T-helper 1 cell treated with Interleukin-12 subunit alpha and Interleukin-12 subunit beta and Interleukin-4 antibody, amounts not matched to agents 30 μg/mL and 1 μg/mL, for 36 hours (primary cell): Measurements from ENCODE around the gene SUV39H1.
"Not testable (repeated sequence)": the region's sequence is repeated elsewhere in the genome, so short reads cannot be mapped to it uniquely, and the experiment has no call there.

Experiments
- H3K27ac Mint-ChIP-seq: one replicate; pipeline ENCODE4 v1.8.0; 2021; ENCODE audit warnings: mild to moderate bottlenecking, mixed read lengths
- H3K27me3 Mint-ChIP-seq: one replicate; pipeline ENCODE4 v1.8.0; 2021; ENCODE audit warnings: low read depth, mixed read lengths
- H3K36me3 Mint-ChIP-seq: one replicate; pipeline ENCODE4 v1.8.0; 2021; ENCODE audit warnings: low read depth, mixed read lengths
- H3K4me1 Mint-ChIP-seq: one replicate; pipeline ENCODE4 v1.8.0; 2021; ENCODE audit warnings: low read depth, mixed read lengths
- H3K4me3 Mint-ChIP-seq: one replicate; pipeline ENCODE4 v1.8.0; 2021; ENCODE audit warnings: mild to moderate bottlenecking, moderate library complexity, mixed read lengths
- H3K9me3 Mint-ChIP-seq: one replicate; pipeline ENCODE4 v1.8.0; 2021; ENCODE audit warnings: mixed read lengths

SUV39H1 gene, protein sequence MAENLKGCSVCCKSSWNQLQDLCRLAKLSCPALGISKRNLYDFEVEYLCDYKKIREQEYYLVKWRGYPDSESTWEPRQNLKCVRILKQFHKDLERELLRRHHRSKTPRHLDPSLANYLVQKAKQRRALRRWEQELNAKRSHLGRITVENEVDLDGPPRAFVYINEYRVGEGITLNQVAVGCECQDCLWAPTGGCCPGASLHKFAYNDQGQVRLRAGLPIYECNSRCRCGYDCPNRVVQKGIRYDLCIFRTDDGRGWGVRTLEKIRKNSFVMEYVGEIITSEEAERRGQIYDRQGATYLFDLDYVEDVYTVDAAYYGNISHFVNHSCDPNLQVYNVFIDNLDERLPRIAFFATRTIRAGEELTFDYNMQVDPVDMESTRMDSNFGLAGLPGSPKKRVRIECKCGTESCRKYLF

GRCh38 chrX:48696301-48696908, at the start of gene SUV39H1:
TSS of gene SUV39H1 (plus strand) at chrX:48696734. CDS start at chrX:48696785, 51 bp downstream.
- H3K36me3 Mint-ChIP-seq = peaks cover 18% of the 10 kb centered on the region
- no peaks in the 10 kb centered on the region for H3K27me3 Mint-ChIP-seq
- H3K27ac Mint-ChIP-seq = peak within 1 kb of the TSS; percentile 95
- no peaks in the 10 kb centered on the region for H3K9me3 Mint-ChIP-seq
- H3K4me1 Mint-ChIP-seq = peaks cover 19% of the 10 kb centered on the region
- peak within 1 kb of the TSS; percentile 89 for H3K4me3 Mint-ChIP-seq

DNA sequence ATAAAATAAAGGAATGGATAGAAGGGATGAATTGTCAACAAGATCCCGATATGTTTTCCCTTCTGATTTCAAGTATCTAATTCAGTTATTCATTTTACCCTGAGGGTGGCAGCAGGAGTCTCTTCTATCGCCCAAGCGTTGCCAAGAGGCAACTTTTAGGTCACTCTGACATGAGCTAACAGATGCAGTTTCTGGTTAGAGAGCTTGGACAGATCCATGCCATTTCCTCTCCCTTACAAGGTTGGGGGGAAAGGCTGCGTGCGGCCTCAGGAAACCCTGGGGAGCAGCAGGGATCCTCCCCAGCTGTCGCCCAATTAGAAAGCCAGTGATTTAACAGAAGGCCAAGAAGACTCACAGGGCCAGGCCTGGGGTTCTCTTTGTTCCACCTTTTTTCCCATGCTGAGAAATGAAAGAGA, 48.2 kb upstream of the SUV39H1 start:
- no peak overlapping the region for H3K4me3 Mint-ChIP-seq
- no peaks in the 10 kb centered on the region for H3K27me3 Mint-ChIP-seq
- no peaks in the 10 kb centered on the region for H3K9me3 Mint-ChIP-seq
- H3K36me3 Mint-ChIP-seq = no peaks in the 10 kb centered on the region
- H3K27ac Mint-ChIP-seq = no peak overlapping the region
- H3K4me1 Mint-ChIP-seq = peaks cover 5% of the 10 kb centered on the region

GRCh38 chrX:48649102-48649501, 47.4 kb upstream of the SUV39H1 start:
- no peak overlapping the region for H3K27ac Mint-ChIP-seq
- H3K4me3 Mint-ChIP-seq = no peak overlapping the region
- no peaks in the 10 kb centered on the region for H3K36me3 Mint-ChIP-seq
- peaks cover 5% of the 10 kb centered on the region for H3K4me1 Mint-ChIP-seq
- H3K27me3 Mint-ChIP-seq = peaks cover 4% of the 10 kb centered on the region
- no peaks in the 10 kb centered on the region for H3K9me3 Mint-ChIP-seq

GRCh38 chrX:48652055-48652579, 44.4 kb upstream of the SUV39H1 start:
- H3K27me3 Mint-ChIP-seq, H3K36me3 Mint-ChIP-seq, H3K9me3 Mint-ChIP-seq, H3K27ac Mint-ChIP-seq, H3K4me3 Mint-ChIP-seq, H3K4me1 Mint-ChIP-seq: not testable (repeated sequence)

DNA sequence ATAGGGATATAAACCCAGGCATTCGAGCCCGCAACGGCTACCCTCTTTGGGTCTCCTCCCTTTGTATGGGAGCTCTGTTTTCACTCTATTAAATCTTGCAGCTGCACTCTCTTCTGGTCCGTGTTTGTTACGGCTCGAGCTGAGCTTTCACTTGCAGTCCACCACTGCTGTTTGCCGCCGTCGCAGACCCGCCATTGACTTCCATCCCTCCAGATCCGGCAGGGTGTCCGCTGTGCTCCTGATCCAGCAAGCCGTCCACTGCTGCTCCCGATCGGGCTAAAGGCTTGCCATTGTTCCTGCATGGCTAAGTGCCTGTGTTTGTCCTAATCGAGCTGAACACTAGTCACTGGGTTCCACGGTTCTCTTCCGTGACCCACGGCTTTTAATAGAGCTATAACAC, 41.8 kb upstream of the SUV39H1 start:
- H3K9me3 Mint-ChIP-seq, H3K4me3 Mint-ChIP-seq, H3K27me3 Mint-ChIP-seq, H3K27ac Mint-ChIP-seq, H3K36me3 Mint-ChIP-seq, H3K4me1 Mint-ChIP-seq: not testable (repeated sequence)

GRCh38 chrX:48659686-48660085, 36.8 kb upstream of the SUV39H1 start:
- not testable (repeated sequence) for H3K4me1 Mint-ChIP-seq, H3K9me3 Mint-ChIP-seq, H3K36me3 Mint-ChIP-seq, H3K27me3 Mint-ChIP-seq, H3K4me3 Mint-ChIP-seq, H3K27ac Mint-ChIP-seq

GRCh38 chrX:48663241-48663640, 33.3 kb upstream of the SUV39H1 start:
- no peak overlapping the region for H3K27ac Mint-ChIP-seq
- H3K9me3 Mint-ChIP-seq = no peaks in the 10 kb centered on the region
- no peaks in the 10 kb centered on the region for H3K27me3 Mint-ChIP-seq
- H3K4me1 Mint-ChIP-seq = peaks cover 6% of the 10 kb centered on the region
- no peaks in the 10 kb centered on the region for H3K36me3 Mint-ChIP-seq
- H3K4me3 Mint-ChIP-seq = no peak overlapping the region

DNA sequence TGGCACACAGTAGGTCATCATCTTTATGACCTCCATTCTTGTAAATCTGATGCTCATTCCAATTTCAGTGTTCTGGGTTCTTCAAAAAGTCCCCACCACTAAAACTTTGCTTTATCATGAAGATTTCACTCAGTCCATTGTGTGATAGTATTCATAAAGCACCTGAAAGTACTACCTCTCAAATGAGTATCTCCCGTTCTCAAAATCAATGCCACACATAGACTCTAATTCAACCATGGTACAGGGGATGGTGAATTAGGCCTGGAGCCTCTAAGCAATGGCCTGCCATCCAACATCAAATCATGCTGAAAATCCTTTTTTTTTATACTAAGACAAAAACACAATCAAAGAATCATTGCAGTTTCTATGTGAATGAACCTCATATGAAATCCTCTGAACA, 32.4 kb upstream of the SUV39H1 start:
- H3K36me3 Mint-ChIP-seq = no peaks in the 10 kb centered on the region
- H3K4me1 Mint-ChIP-seq = peaks cover 6% of the 10 kb centered on the region
- H3K27ac Mint-ChIP-seq = no peak overlapping the region
- H3K27me3 Mint-ChIP-seq = no peaks in the 10 kb centered on the region
- no peak overlapping the region for H3K4me3 Mint-ChIP-seq
- no peaks in the 10 kb centered on the region for H3K9me3 Mint-ChIP-seq

DNA sequence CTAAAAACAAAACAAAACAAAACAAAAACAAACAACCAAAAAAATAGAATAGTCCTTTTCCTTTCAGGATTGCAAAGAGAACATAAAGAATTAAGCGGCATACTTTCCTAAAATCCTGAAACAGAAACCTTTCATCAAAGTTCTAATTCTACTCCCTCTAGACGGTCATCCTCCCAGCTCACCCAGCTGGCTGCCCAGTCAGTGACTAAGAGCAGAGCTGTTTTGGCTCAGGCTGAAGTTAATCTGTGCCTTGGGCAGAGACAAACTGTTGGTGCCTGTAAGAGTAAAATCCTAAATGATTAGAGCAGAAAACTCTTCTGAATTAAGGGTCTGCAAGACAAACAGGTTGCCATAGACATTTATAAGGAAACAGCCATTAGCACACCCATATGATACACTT, 30.5 kb upstream of the SUV39H1 start:
- no peaks in the 10 kb centered on the region for H3K27me3 Mint-ChIP-seq
- no peak overlapping the region for H3K27ac Mint-ChIP-seq
- H3K4me1 Mint-ChIP-seq = peaks cover 5% of the 10 kb centered on the region
- no peak overlapping the region for H3K4me3 Mint-ChIP-seq
- H3K9me3 Mint-ChIP-seq = no peaks in the 10 kb centered on the region
- no peaks in the 10 kb centered on the region for H3K36me3 Mint-ChIP-seq

DNA sequence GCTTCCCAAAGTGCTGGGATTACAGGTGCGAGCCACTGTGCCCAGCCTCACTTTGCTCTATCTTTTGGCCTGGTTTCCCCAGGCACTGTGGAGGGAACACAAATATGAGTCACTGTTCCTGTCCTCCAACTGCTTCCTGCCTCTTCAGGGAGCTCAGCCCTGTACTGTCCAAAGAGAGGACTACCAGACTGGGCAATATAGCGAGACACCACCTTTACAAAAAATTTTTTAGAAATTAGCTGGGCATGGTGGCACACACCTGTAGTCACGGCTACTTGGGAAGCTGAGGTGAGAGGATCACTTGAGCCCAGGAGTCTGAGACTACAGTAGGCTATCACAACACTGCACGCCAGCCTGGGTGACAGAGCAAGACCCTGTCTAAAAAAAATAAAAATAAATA, 29.9 kb upstream of the SUV39H1 start:
- Mint-ChIP-seq H3K4me1 (no peaks in the 10 kb centered on the region), H3K4me3 (no peak overlapping the region), H3K27ac (no peak overlapping the region), H3K36me3 (no peaks in the 10 kb centered on the region), H3K27me3 (no peaks in the 10 kb centered on the region), H3K9me3 (no peaks in the 10 kb centered on the region)

GRCh38 chrX:48667509-48667908, 29.0 kb upstream of the SUV39H1 start:
- H3K4me1 Mint-ChIP-seq = no peaks in the 10 kb centered on the region
- no peaks in the 10 kb centered on the region for H3K9me3 Mint-ChIP-seq
- H3K27me3 Mint-ChIP-seq = no peaks in the 10 kb centered on the region
- H3K4me3 Mint-ChIP-seq = no peak overlapping the region
- H3K27ac Mint-ChIP-seq = no peak overlapping the region
- no peaks in the 10 kb centered on the region for H3K36me3 Mint-ChIP-seq

DNA sequence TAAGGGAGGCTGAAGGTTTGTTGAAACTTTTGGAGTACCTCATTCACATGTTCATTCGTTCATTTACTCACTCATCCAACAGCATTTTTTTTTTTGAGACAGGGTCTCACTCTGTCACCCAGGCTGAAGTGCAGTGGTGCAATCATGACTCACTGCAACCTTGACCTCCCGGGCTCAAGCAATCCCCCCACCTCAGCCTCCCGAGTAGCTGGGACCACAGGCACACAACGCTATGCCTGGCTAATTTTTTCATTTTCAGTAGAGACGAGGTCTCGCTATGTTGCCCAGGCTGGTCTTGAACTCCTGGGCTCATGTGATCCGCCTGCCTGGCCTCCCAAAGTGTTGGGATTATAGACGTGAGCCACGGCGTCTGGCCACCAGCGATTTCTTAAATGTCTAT, 28.3 kb upstream of the SUV39H1 start:
- not testable (repeated sequence) for H3K4me3 Mint-ChIP-seq, H3K27ac Mint-ChIP-seq, H3K27me3 Mint-ChIP-seq, H3K36me3 Mint-ChIP-seq, H3K4me1 Mint-ChIP-seq, H3K9me3 Mint-ChIP-seq

- peak overlapping the region; percentile 88 for H3K27ac Mint-ChIP-seq
- H3K27me3 Mint-ChIP-seq = no peaks in the 10 kb centered on the region
- peaks cover 11% of the 10 kb centered on the region for H3K4me1 Mint-ChIP-seq
- H3K36me3 Mint-ChIP-seq = no peaks in the 10 kb centered on the region
- H3K9me3 Mint-ChIP-seq = no peaks in the 10 kb centered on the region
- H3K4me3 Mint-ChIP-seq = peak overlapping the region; percentile 91
Observed at GRCh38 chrX:48676106-48676892, 20.2 kb upstream of the SUV39H1 start.

DNA sequence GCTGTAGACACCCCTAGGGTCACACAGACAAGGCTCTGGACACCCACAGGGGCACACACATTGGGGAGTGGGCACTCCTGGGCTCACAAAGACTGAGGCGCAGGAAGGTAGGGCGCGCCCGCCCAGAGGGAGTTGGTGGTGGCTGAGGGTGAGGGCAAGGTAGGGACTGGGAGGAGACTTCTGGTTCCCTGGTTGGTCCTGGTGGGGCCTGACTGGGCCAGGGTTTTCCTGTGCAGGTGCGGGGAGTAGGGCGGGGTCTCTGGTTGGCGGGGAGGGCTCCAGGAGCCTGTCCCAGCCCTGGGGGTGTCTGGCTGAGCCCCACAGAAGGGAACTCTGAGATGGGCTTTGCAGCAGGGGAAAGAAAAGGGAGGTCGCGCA, 19.7 kb upstream of the SUV39H1 start:
- H3K36me3 Mint-ChIP-seq = no peaks in the 10 kb centered on the region
- peak overlapping the region; percentile 91 for H3K4me3 Mint-ChIP-seq
- H3K9me3 Mint-ChIP-seq = no peaks in the 10 kb centered on the region
- peaks cover 11% of the 10 kb centered on the region for H3K4me1 Mint-ChIP-seq
- no peaks in the 10 kb centered on the region for H3K27me3 Mint-ChIP-seq
- H3K27ac Mint-ChIP-seq = peak overlapping the region; percentile 86

DNA sequence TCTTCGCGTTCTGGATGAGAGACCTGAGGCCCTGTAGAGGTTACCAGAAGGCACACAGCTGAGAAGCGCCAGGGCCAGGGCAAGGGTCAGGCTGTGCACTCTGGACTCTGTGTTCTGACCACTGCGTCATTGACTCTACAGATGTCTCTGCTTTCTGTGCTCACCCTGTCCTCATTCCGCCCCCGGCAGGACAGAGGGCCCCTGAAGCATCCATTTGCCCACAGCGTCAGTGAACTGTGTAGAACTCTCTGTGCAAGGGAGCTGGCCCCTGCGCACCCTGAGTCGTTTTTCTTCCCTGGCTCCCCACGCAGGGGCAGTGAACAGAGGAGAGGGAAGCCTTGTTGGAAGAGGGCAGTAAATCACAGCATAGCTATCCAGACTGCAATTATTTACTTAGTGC, 19.0 kb upstream of the SUV39H1 start:
- Mint-ChIP-seq H3K27ac (peak overlapping the region; percentile 86), H3K9me3 (no peaks in the 10 kb centered on the region), H3K36me3 (no peaks in the 10 kb centered on the region), H3K4me3 (peak overlapping the region; percentile 91), H3K4me1 (peaks cover 14% of the 10 kb centered on the region), H3K27me3 (no peaks in the 10 kb centered on the region)
